GM18526 (cell line): ENCODE results near the gene TRPM4.

Experiments
- POLR2A ChIP-seq: IDR thresholded peaks from 3 replicates; pipeline ENCODE4 v1.6.1; 2011; ENCODE audit not compliant: insufficient read length; ENCODE audit errors: extremely low read depth

TRPM4 gene

GRCh38 chr19:49231389-49231788 is 73.8 kb downstream of the TRPM4 start:
- no peak for TF ChIP-seq POLR2A

- no peak for TF ChIP-seq POLR2A
Measured at GRCh38 chr19:49231804-49232203, 74.2 kb downstream of the TRPM4 start.

GRCh38 chr19:49233163-49233562 is 75.6 kb downstream of the TRPM4 start:
- no peak for TF ChIP-seq POLR2A

- TF ChIP-seq POLR2A: no peak
Measured at GRCh38 chr19:49241769-49242168, 84.2 kb downstream of the TRPM4 start.

- TF ChIP-seq POLR2A: no peak
Measured at GRCh38 chr19:49243129-49243528, 85.5 kb downstream of the TRPM4 start.

GRCh38 chr19:49243726-49244125 is 86.1 kb downstream of the TRPM4 start:
- no peak for TF ChIP-seq POLR2A

GRCh38 chr19:49244256-49244655 is 86.7 kb downstream of the TRPM4 start:
- no peak for TF ChIP-seq POLR2A

- no peak for TF ChIP-seq POLR2A
Measured at GRCh38 chr19:49247676-49248075, 90.1 kb downstream of the TRPM4 start.

GRCh38 chr19:49249933-49250332 is 92.3 kb downstream of the TRPM4 start:
- TF ChIP-seq POLR2A: no peak

GRCh38 chr19:49255674-49256073 is 98.1 kb downstream of the TRPM4 start:
- TF ChIP-seq POLR2A: no peak

- no peak for TF ChIP-seq POLR2A
Measured at GRCh38 chr19:49256691-49257090, 99.1 kb downstream of the TRPM4 start.
